MM.1S (cell line): ENCODE results near the gene NUDT22.

Experiments
- CTCF ChIP-seq: fragments of 300-600 bp; sonication (generic); IDR thresholded peaks from 2 replicates; pipeline ENCODE4 v1.5.1; 2016; ENCODE audit warnings: antibody characterized with exemption, low read length, mixed read lengths
- EZH2phosphoT487 ChIP-seq: fragments of 300-600 bp; sonication (generic); IDR thresholded peaks from 2 replicates; pipeline ENCODE4 v1.6.1; 2018; ENCODE audit warnings: antibody characterized with exemption, low read length

GRCh38 chr11:64258356-64258755 lies 32.3 kb downstream of the NUDT22 start:
- no peak for TF ChIP-seq CTCF
- TF ChIP-seq EZH2phosphoT487: no peak
